Left colon (tissue), 2 donors: ENCODE data around the gene POLR1E. TPM values are rescaled to one million over a fixed set of nuclear protein-coding genes. Genes with fewer than 3 reads are reported as not detected.
"Not testable (repeated sequence)": the region's sequence is repeated elsewhere in the genome, so short reads cannot be mapped to it uniquely, and the experiment has no call there.

Experiments used
- ATAC-seq: fragments of 200-7000 bp; cut with Tn5 transposase; one replicate; pipeline ENCODE4 v1.9.1; 2020; ENCODE audit warnings: mild to moderate bottlenecking, moderate library complexity
- DNase-seq, 2 donors: peaks; one replicate each; pipeline ENCODE4 v3.0.0-alpha.2; 2020
- intact Hi-C, 2 donors: fragments of 100-400 bp; cut with DNase I in 1 of 2; cut with micrococcal nuclease in 1 of 2; formaldehyde crosslinking; loops; one replicate each; pipeline versions ENCODE4 v1.11.2 to v1.14.0; 2022; cut with DNase I, micrococcal nuclease
- total RNA-seq, 2 donors: library from RNA; stranded (reverse); fragmentation: NEBNext Ultra II Directional; extraction: Animal tissue kit (Norgen Biotek cat#: 25700); gene quantifications; one replicate each; pipeline ENCODE4 v1.2.1, GENCODE V29; 2021
- donor health status: DM: no; HTN: no; CAD: no.
- donor health status: DM: yes; HTN: yes; CAD: no.

Gene POLR1E
- total RNA-seq, 2 donors from 2014 or later: 8.5 to 11.4 TPM

- intact Hi-C loops: no loop called here
- DNase-seq (no peak), ATAC-seq (no peak)
These were observed 28.9 kb upstream of the POLR1E start for GRCh38 chr9:37456817-37457216.

GRCh38 chr9:37464006-37464405, 21.7 kb upstream of the POLR1E start:
- ATAC-seq: no peak
- no peak for DNase-seq

GRCh38 chr9:37464426-37465248, 21.1 kb upstream of the POLR1E start:
- intact Hi-C loops: no loop called here
- peak; percentile 83 to 84 for DNase-seq
- peak; percentile 51 for ATAC-seq

More at GRCh38 chr9:37464006-37464405, 21.7 kb upstream of the POLR1E start:
- intact Hi-C loops: no loop called here

- intact Hi-C loops: no loop called here
These were observed 20.3 kb upstream of the POLR1E start, which contains the start of gene ZBTB5 for GRCh38 chr9:37465249-37466036. ZBTB5 (minus strand) TSS chr9:37465450; CDS start chr9:37442551, 22,899 bp downstream.

GRCh38 chr9:37466037-37466709, 19.6 kb upstream of the POLR1E start:
- intact Hi-C loops: no loop called here
- ATAC-seq: peak; percentile 38
- peak; percentile 79 to 80 for DNase-seq

More at GRCh38 chr9:37465249-37466036, 20.3 kb upstream of the POLR1E start, which contains the start of gene ZBTB5:
- ATAC-seq (peak; percentile 82), DNase-seq (peak; percentile 98 to 99)

- intact Hi-C loops, ATAC-seq: not testable (repeated sequence)
- peak; percentile 55 to 60 for DNase-seq
These were observed 18.2 kb upstream of the POLR1E start for GRCh38 chr9:37467530-37467929.

- DNase-seq (no peak), ATAC-seq (no peak)
- intact Hi-C loops: no loop called here
These were observed 17.1 kb upstream of the POLR1E start for GRCh38 chr9:37468620-37469019.

GRCh38 chr9:37471942-37472684, 13.6 kb upstream of the POLR1E start:
- intact Hi-C loops: no loop called here
- no peak for DNase-seq
- peak; percentile 62 for ATAC-seq

- DNase-seq, intact Hi-C loops: not testable (repeated sequence)
These were observed 11.8 kb upstream of the POLR1E start for GRCh38 chr9:37473982-37474381.

GRCh38 chr9:37474438-37474837, 11.3 kb upstream of the POLR1E start:
- ATAC-seq (no peak), DNase-seq (no peak)
- intact Hi-C loops: no loop called here

More at GRCh38 chr9:37473982-37474381, 11.8 kb upstream of the POLR1E start:
- not testable (repeated sequence) for ATAC-seq

GRCh38 chr9:37476930-37477329, 8.8 kb upstream of the POLR1E start:
- no peak for DNase-seq
- intact Hi-C loops: no loop called here

GRCh38 chr9:37477443-37477842, 8.3 kb upstream of the POLR1E start:
- ATAC-seq: peak; percentile 49
- DNase-seq, intact Hi-C loops: not testable (repeated sequence)

More at GRCh38 chr9:37476930-37477329, 8.8 kb upstream of the POLR1E start:
- ATAC-seq: no peak

- ATAC-seq, DNase-seq, intact Hi-C loops: not testable (repeated sequence)
These were observed 7.6 kb upstream of the POLR1E start for GRCh38 chr9:37477987-37478619.

GRCh38 chr9:37480759-37481158, 5.0 kb upstream of the POLR1E start:
- DNase-seq: no peak
- intact Hi-C loops: loop anchor here in 1 of 2 donors (10.0 kb wide), 1 partner anchor 94 kb away; the partner anchor contains the start of gene FBXO10
- no peak for ATAC-seq

- ATAC-seq (peak; percentile 0), DNase-seq (no peak)
- intact Hi-C loops: loop anchor here in 1 of 2 donors (10.0 kb wide), 1 partner anchor 89 kb away; the partner anchor contains the start of gene FBXO10
These were observed 488 bp downstream of the POLR1E start for GRCh38 chr9:37486256-37486615.

- intact Hi-C loops: loop anchor here in 1 of 2 donors (10.0 kb wide), 1 partner anchor 88 kb away; the partner anchor contains the start of gene FBXO10
- peak in 1 of 2 donors; percentile 42 for DNase-seq
- peak; percentile 14 for ATAC-seq
These were observed 1.1 kb downstream of the POLR1E start for GRCh38 chr9:37486616-37487548.

- DNase-seq (no peak), ATAC-seq (no peak)
- intact Hi-C loops: no loop called here
These were observed 6.2 kb downstream of the POLR1E start for GRCh38 chr9:37491939-37492338.
